MM.1S (cell line): ENCODE results near the gene CCNK.

Source experiments
- DNase-seq: peaks from one replicate; pipeline ENCODE4 v3.0.0-alpha.2; 2015
- H2AFZ ChIP-seq: fragments of 300-600 bp; sonication (generic); 2 replicates; pipeline ENCODE4 v1.6.0; 2016; ENCODE audit warnings: antibody characterized with exemption, low read length
- H3F3A ChIP-seq: fragments of 300-600 bp; sonication (generic); 2 replicates; pipeline ENCODE4 v1.6.1; 2016; ENCODE audit warnings: mild to moderate bottlenecking, antibody characterized with exemption, low read length, moderate library complexity, mixed read lengths; ENCODE audit not compliant: insufficient read depth
- H3K27ac ChIP-seq: fragments of 300-600 bp; sonication (generic); 2 replicates; pipeline ENCODE4 v1.5.1; 2016; ENCODE audit warnings: mild to moderate bottlenecking, low read length
- H3K27me3 ChIP-seq: fragments of 300-600 bp; sonication (generic); replicated peaks from 2 replicates; pipeline ENCODE4 v1.6.0; 2016; ENCODE audit warnings: low read length; ENCODE audit not compliant: insufficient read depth
- H3K36me3 ChIP-seq: fragments of 300-600 bp; sonication (generic); replicated peaks from 2 replicates; pipeline ENCODE4 v1.6.1; 2016; ENCODE audit warnings: mild to moderate bottlenecking, low read length, mixed read lengths; ENCODE audit not compliant: insufficient read depth
- H3K4me1 ChIP-seq: fragments of 300-600 bp; sonication (generic); 2 replicates; pipeline ENCODE4 v1.6.1; 2016; ENCODE audit warnings: low read length, mixed read lengths
- H3K4me2 ChIP-seq: fragments of 300-600 bp; sonication (generic); 2 replicates; pipeline ENCODE4 v1.6.0; 2016; ENCODE audit warnings: low read depth, low read length
- H3K4me3 ChIP-seq: fragments of 300-600 bp; sonication (generic); 2 replicates; pipeline ENCODE4 v1.5.1; 2016; ENCODE audit warnings: low read length, mixed read lengths
- H3K79me2 ChIP-seq: fragments of 300-600 bp; sonication (generic); 2 replicates; pipeline ENCODE4 v1.6.1; 2016; ENCODE audit warnings: mixed run types, low read length, mixed read lengths
- H3K9ac ChIP-seq: fragments of 300-600 bp; sonication (generic); 2 replicates; pipeline ENCODE4 v1.6.1; 2016; ENCODE audit warnings: low read length, mixed read lengths
- H3K9me2 ChIP-seq: fragments of 300-600 bp; sonication (generic); replicated peaks from 2 replicates; pipeline ENCODE4 v1.6.1; 2016; ENCODE audit warnings: mild to moderate bottlenecking, low read length, mixed read lengths; ENCODE audit not compliant: insufficient read depth
- H3K9me3 ChIP-seq: fragments of 300-600 bp; sonication (generic); replicated peaks from 2 replicates; pipeline ENCODE4 v1.6.1; 2016; ENCODE audit warnings: mild to moderate bottlenecking, low read length, mixed read lengths; ENCODE audit not compliant: insufficient read depth
- H4K20me1 ChIP-seq: fragments of 300-600 bp; sonication (generic); 2 replicates; pipeline ENCODE4 v1.6.1; 2016; ENCODE audit warnings: mild to moderate bottlenecking, low read length, moderate library complexity, mixed read lengths; ENCODE audit not compliant: insufficient read depth
- EZH2 ChIP-seq: fragments of 300-600 bp; sonication (generic); optimal IDR thresholded peaks from 2 replicates; pipeline ENCODE3; 2017; ENCODE audit warnings: low read depth, mild to moderate bottlenecking, antibody characterized with exemption, low read length, mixed read lengths
- EZH2phosphoT487 ChIP-seq: fragments of 300-600 bp; sonication (generic); IDR thresholded peaks from 2 replicates; pipeline ENCODE4 v1.6.1; 2018; ENCODE audit warnings: antibody characterized with exemption, low read length
- TF ChIP-seq, protein P1 (sequence below): fragments of 300-600 bp; sonication (generic); IDR thresholded peaks from 2 replicates; pipeline ENCODE4 v1.5.1; 2016; ENCODE audit warnings: antibody characterized with exemption, low read length, mixed read lengths

CCNK gene

DNA sequence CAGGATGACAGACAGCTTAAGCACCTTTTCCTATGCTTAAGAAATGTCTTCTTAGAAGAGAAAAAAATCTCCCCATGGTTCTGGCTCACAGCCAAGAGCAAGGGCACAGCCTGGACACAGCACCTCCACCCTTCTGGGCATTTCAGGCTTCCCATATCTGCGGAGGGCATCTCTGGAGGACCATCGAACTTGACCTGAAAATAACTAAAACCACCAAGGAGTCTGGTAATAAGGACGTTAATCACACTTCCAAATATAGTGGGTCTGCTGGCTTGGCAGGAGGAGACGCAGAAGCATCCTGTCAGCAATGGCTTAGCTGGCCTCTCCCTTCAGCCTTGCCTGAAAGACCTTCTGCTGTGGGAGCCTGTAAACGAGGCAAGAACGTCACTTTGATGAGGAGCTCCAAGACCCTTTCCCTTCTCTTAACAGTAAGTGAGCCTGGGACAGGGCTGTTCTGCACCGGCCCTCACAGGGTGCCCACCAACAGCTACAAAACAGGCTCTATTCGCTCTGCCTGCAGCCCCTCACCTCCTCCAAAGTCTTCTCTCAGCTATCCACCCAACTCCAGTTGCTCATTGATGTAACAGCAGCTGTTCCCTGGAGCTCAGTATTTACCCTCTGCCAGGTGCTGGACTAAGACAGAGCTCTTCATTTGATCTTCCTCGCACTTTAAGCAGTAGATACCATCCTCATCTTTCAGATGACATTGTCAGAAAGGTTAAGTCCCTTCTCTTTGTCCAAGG lies 13.7 kb upstream of the CCNK start:
- TF ChIP-seq, protein P1, sequence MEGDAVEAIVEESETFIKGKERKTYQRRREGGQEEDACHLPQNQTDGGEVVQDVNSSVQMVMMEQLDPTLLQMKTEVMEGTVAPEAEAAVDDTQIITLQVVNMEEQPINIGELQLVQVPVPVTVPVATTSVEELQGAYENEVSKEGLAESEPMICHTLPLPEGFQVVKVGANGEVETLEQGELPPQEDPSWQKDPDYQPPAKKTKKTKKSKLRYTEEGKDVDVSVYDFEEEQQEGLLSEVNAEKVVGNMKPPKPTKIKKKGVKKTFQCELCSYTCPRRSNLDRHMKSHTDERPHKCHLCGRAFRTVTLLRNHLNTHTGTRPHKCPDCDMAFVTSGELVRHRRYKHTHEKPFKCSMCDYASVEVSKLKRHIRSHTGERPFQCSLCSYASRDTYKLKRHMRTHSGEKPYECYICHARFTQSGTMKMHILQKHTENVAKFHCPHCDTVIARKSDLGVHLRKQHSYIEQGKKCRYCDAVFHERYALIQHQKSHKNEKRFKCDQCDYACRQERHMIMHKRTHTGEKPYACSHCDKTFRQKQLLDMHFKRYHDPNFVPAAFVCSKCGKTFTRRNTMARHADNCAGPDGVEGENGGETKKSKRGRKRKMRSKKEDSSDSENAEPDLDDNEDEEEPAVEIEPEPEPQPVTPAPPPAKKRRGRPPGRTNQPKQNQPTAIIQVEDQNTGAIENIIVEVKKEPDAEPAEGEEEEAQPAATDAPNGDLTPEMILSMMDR: no peak
- no peak for TF ChIP-seq EZH2phosphoT487
- no peak for TF ChIP-seq EZH2
- H3K4me1 ChIP-seq: no peaks in the 10 kb centered on the region
- H3K36me3 ChIP-seq: no peaks in the 10 kb centered on the region
- no peak overlapping the region for H3K27ac ChIP-seq
- H2AFZ ChIP-seq: no peak overlapping the region
- no peaks in the 10 kb centered on the region for H3K9me2 ChIP-seq
- no peak overlapping the region for H3K9ac ChIP-seq
- H3K4me3 ChIP-seq: no peak overlapping the region
- H3K9me3 ChIP-seq: no peaks in the 10 kb centered on the region
- DNase-seq: no peak
- H3K4me2 ChIP-seq: no peak overlapping the region
- H3K27me3 ChIP-seq: no peaks in the 10 kb centered on the region
- H4K20me1 ChIP-seq: no peaks in the 10 kb centered on the region
- peaks cover 32% of the 10 kb centered on the region for H3K79me2 ChIP-seq
- H3F3A ChIP-seq: no peaks in the 10 kb centered on the region

DNA sequence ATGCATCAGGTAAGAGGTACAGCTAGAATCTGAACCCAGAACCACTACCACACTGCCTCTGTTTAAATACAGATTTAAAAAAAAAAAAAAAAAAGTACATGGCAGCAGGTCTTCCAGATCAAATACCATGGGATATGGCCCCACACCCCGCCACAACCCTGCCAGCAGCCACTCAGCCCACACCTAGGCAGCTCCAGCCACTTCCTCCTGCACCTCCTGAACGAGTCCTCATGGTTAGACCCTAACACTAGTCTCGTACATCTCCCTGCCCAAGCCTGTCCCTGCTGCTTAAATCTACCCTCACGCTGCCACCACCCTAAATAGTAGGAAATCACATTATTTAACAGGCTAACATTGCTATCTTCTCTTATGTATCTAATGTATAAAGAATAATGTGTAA lies 13.1 kb upstream of the CCNK start:
- no peak overlapping the region for H3K9ac ChIP-seq
- no peak overlapping the region for H3K27ac ChIP-seq
- H3K4me1 ChIP-seq: no peaks in the 10 kb centered on the region
- H4K20me1 ChIP-seq: no peaks in the 10 kb centered on the region
- H3K4me3 ChIP-seq: no peak overlapping the region
- no peaks in the 10 kb centered on the region for H3K9me2 ChIP-seq
- no peak overlapping the region for H2AFZ ChIP-seq
- no peak for DNase-seq
- no peaks in the 10 kb centered on the region for H3K27me3 ChIP-seq
- no peaks in the 10 kb centered on the region for H3K36me3 ChIP-seq
- H3K79me2 ChIP-seq: peaks cover 38% of the 10 kb centered on the region
- H3K4me2 ChIP-seq: no peak overlapping the region
- no peaks in the 10 kb centered on the region for H3F3A ChIP-seq
- no peaks in the 10 kb centered on the region for H3K9me3 ChIP-seq
- TF ChIP-seq EZH2phosphoT487 (no peak), EZH2 (no peak)
- TF ChIP-seq, protein P1: no peak

DNA sequence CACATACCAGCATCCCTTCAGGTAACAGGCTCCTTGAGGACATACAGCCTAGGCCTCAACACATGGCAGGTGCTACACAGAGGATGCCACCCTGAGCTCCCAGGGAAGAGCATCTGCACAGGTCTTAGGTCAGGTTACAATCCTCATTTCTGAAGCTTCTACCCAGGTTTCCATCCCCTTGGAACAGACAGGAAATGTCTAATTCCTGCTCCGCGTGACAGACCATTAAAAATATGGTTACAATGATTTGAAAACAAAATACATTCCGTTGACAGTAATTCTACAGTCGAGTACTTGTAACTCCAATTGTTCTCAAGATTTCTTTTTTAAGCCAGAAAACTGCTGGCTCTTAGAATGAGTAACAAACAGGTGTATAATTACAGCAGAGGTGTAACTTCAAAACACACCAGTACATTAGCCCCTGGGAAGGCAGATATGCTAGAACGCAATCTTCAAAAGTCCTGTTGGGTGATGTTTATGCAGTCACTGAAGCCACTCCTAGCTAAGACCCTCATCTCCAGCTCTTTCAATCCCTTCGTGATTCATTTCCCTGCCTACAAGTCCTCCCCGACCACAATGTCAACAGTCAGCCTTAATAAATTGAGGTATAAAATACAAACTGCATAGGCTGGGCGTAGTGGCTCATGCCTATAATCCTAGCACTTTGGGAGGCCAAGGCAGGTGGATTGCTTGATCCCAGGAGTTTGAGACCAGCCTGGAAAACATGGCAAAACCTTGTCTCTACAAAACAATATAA lies 12.2 kb upstream of the CCNK start:
- Histone ChIP-seq H4K20me1 (no peaks in the 10 kb centered on the region), H2AFZ (no peak overlapping the region), H3K4me1 (no peaks in the 10 kb centered on the region), H3K27ac (no peak overlapping the region), H3K27me3 (no peaks in the 10 kb centered on the region), H3K36me3 (no peaks in the 10 kb centered on the region), H3K4me3 (no peak overlapping the region), H3K79me2 (peaks cover 47% of the 10 kb centered on the region), H3K9me3 (no peaks in the 10 kb centered on the region), H3K9me2 (no peaks in the 10 kb centered on the region), H3F3A (no peaks in the 10 kb centered on the region), H3K9ac (no peak overlapping the region), H3K4me2 (no peak overlapping the region)
- DNase-seq: no peak
- TF ChIP-seq, protein P1: no peak
- no peak for TF ChIP-seq EZH2
